GM18519 (cell line): ENCODE measurements around the gene LILRA2.
"Not testable (repeated sequence)": the region's sequence is repeated elsewhere in the genome, so short reads cannot be mapped to it uniquely, and the experiment has no call there.

Experiments
- ATAC-seq: cut with Tn5 transposase; IDR thresholded peaks from one replicate; pipeline ENCODE4 v1.9.1; 2021; ENCODE audit warnings: mild to moderate bottlenecking, moderate library complexity; ENCODE audit not compliant: unreplicated experiment, low FRiP score

Gene LILRA2

DNA sequence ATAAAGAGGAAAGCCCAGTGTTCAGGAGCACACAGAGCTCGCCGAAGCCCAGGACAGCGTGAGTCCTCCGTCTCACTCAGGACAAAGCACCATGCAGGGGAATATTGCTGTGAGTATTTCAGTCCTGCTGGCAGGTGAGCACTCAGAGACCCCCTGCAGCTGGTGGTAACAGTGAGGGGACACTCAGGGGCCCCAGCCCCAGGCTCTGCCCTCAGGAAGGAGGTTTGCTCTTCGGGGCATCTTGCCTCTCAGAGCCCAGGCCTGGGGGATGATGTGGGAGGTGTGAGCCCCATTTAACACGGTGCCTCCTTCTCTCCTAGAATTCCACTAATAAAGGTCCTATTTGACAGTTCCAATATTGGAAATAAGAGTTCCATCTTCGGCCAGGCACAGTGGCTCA lies 34.6 kb downstream of the LILRA2 start:
- ATAC-seq = no peak

DNA sequence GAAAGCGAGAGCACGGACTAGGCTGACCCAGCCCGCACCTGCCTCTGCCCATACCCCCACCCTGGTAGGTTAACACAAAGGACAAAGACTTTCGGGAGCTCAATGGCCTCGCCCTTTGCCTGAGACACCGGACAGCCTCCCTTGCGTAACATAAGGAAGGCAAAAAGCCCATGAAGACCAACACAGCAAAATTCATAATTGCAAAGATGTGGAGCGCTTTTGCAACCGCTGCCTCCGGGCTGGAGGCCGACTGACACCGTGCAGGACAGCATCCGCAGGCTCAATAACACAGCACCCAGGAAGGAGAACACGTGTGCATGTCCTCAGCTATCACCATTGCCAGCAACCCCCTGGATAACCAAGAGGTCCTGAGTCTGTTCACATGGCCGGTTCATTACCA lies 35.2 kb downstream of the LILRA2 start:
- no peak for ATAC-seq

DNA sequence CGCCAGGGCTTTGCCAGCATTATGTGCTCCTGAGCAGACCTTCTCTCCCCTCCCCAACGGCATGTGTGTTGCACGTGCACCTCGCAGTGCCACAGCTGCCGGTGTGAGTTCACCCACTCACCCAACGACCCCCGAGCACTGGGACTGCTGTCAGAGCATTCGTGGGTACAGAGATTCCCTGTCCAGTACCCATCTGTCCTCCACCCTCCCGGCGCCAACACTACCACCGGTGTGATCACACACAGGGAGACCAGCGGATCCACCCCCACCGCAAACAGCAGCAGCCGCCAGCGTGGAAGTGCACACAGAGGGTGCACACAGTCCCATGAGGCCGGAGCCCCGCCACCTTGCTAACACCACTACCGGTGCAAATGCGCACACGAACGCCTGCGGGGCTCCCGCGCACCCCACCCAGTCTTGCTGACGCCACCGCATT lies 35.8 kb downstream of the LILRA2 start:
- ATAC-seq = no peak

DNA sequence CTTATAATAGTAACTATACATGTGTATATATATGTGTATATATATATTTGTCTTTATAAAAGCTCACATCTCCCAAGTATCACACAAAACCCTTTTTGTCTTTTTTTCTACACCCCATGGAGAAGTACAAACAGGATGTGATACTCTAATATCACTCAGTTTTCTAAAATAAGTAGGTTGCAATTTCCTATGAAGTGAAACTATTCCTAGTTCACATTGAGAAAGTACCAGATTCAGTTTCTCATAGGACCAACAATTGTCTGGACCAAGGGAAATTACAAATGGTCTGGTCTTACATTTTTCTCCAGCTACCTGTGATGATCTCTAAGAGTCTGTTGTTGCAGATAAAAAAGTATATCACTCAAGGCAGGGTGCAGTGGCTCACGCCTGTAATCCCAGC lies 38.8 kb downstream of the LILRA2 start:
- no peak for ATAC-seq

DNA sequence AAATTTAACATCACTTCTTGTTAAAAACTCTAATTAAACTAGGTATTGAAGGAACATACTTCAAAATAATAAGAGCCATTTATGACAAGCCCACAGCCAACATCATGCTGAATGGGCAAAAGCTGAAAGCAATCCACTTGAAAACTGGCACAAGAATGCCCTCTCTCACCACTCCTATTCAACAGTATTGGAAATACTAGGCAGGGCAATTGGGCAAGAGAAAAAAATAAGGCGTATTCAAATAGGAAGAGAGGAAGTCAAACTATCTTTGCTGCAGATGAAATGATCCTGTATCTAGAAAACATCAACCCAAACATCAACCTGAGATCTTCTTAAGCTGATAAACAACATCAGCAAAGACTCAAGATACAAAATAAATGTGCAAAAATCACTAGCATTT lies 41.1 kb downstream of the LILRA2 start:
- no peak for ATAC-seq

DNA sequence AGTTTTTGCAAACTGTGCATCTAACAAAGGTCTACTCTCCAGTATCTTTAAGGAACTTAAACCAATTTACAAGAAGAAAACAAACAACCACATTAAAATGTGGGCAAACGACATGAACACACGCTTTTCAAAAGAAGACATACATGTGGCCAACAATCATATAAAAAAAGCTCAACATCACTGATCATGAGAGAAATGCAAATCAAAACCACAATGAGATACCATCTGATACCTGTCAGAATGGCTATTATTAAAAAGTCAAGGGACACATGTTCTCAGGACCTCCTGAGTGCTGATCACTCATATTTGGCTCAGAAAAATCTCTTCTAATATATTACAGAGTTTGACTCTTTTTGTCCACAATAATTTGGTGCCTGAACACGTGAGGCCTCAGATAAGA lies 42.5 kb downstream of the LILRA2 start:
- no peak for ATAC-seq

DNA sequence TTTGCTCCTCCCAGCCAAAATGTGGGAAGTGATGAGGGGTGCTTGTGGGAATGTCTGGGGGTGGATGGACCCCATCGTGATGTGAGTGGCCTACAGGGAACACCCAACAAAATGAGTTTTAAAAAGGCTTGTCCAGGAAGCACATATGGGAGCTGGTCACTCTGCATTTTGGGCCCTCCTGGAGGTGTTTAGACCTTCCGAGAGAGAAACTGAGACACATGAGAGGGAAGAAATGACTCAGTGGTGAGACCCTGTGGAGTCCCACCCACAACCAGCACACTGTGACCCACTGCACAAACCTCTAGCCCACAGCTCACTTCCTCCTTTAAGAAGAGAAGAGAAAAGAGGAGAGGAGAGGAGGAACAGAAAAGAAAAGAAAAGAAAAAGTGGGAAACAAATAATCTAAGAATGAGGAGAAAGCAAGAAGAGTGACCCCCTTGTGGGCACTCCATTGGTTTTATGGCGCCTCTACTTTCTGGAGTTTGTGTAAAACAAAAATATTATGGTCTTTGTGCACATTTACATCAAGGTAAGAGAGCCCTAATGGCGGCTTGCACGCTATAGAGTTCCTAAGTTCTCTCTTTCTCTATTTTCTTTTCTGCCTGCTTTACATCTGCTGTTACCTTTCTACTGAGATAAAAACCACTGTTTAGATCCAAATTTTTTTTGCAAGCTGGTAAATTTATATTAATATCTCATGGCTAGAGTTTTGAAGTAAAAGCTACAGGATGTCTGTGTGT lies 43.4 kb downstream of the LILRA2 start:
- ATAC-seq = peak; percentile 57

DNA sequence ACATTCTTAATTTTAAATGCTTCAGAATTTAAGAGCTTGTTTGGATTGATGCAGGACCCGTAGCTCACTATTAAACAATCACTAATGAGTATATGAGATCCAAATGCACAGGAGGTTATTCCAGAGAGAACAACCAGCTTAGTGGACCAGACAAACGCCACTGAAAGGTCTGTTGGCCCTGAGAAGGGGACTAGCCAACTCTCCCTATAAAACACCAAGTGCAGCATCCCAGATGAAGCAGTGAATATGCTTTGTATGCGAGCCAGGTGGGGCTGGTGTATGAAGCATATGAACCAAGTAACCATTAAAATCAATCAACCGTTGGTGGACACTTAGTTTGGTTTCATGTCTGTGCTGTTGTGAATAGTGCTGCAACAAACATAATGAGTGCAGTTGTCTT lies 46.9 kb downstream of the LILRA2 start:
- no peak for ATAC-seq

DNA sequence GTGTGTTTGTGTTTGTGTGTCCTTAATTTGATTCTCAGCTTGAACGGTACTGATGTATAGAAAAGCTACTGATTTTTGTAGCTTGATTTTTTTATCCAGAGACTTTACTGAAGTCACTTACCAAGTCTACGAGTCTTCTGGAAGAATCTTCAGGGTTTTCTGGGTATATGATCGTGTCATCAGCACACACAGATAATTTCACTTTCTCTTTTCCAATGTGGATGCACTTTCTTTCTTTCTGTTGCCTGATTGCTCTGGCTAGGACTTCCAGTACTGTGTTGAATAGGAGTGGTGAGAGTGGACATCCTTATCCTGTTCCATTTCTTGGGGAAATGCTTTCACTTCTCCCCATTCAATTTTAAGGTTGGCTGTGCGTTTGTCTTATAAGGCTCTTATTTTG lies 48.8 kb downstream of the LILRA2 start:
- ATAC-seq = no peak

DNA sequence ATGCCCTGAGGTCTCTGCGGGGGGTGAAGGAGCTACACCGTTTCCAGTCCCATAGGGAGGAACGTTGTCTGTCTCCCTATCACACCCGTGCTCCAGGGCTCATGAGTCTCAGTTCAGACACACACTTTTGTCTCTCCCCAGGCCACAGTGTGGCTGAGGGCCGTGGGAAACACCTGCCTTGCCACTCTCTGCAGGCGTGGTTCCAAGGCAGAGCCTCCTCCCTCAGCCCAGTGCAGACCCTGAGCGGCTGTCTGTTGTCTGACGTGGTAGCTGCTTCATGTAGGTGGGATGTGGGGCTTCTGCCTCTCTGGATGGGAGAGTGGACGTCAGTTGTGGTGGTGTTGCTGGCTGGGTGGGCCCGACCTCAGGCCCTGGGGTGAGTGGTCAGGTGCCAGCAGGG lies 50.6 kb downstream of the LILRA2 start:
- not testable (repeated sequence) for ATAC-seq

DNA sequence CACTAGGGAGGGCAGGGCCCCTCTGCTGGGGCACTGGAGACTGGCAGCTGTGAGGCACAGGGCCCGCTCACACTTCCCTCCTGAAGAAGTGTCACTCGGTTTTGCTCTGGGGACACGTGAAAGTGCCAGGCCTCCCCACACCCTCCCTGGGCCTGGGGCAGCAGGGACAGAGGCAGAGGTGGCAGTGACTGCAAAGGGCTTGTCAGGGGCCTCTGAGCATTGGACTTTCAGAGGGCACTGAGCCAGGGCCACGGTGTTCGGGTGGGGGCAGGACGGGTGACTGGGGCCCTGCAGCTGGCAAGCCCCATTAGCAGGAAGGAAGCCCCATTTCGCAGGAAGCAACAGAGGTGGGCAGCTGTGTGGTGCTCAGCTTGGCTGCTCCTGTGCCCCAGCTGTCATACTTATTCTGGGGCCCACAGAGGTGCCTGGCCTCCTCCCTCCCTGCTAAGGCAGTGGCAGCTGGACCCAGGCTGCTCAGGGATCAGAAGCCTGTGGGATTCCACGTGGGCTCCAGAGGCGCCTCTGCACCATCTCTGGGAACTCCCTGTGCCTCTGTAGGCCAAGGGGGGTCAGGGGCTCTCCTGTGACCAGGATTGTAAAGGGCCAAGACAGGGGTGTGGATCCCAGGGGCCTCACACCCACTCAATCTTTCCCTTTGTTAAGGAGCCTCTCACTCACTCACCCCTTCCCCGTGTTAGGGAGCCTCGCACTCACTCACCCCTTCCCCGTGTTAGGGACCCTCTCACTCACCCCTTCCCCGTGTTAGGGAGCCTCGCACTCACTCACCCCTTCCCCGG lies 51.5 kb downstream of the LILRA2 start:
- ATAC-seq = not testable (repeated sequence)

DNA sequence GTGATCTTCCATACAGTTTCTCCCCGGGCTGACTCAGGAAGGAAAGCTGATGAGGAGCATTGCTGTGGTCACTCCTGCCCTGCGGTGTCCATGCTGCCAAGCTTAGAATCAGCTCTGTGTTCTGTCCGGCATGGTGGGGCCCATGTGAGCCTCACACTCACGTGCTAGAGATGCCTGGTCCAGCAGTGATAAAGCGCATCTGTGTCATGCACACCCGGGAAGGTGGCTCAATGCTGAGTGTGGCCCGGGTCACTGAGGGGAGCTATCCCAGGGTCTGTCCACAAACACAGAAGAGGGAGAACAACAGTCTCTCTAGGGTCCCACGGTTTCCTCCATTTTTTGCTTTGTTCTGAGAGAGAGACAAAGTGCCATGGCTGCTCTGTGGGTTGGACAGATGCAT lies 53.2 kb downstream of the LILRA2 start:
- no peak for ATAC-seq

DNA sequence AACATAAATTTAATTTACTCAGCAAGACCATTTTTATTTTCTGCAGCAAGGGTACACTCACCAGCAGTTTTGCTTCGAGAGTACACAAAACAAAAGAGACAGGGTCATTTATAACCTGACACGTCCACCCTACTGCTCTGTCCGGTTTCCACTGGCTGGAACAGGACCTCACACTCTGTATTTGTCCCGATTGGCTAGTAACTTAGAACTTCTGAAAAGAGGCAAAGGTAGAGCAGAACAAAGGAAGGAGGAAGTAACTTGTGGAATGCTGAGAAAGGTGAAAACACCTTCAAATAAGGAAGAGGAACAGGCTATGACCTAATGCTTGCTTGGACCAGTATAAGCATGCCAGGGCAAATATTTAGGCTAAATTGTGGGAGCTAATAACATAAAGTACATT lies 54.3 kb downstream of the LILRA2 start:
- ATAC-seq = not testable (repeated sequence)

DNA sequence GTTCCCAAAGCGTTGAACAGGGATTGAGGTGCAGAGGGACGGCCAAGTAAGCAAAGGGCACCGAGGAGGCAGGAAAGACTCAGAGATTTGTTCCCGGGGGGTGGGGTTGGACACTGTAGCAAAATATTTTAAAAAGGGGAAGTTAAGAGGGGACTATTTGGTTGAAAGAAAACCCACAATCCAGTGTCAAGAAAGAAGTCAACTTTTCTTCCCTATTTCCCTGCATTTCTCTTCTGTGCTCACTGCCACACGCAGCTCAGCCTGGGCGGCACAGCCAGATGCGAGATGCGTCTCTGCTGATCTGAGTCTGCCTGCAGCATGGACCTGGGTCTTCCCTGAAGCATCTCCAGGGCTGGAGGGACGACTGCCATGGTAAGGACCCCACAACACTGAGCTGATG lies 56.7 kb downstream of the LILRA2 start, which contains the start of gene LILRB1:
Gene LILRB1 (plus strand): TSS at position 223 of the 400 bp plus-strand sequence. CDS start 590 bp downstream, outside the sequence.
- ATAC-seq = not testable (repeated sequence)

DNA sequence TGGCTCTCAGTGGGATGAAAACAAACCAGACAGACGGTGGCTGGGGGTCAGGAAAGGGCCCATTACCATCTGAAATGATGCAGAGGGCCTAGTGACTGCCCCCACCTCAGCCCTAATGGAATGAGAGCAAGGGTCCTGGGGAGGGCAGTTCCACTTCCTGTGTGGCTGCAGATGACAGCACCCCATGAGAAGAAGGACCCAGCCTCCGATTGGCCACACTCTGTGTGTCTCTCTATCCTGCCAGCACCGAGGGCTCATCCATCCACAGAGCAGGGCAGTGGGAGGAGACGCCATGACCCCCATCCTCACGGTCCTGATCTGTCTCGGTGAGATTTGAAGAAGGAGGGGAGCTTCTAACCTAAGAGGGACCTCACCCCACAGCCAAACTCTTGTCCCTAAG lies 57.2 kb downstream of the LILRA2 start:
- no peak for ATAC-seq

DNA sequence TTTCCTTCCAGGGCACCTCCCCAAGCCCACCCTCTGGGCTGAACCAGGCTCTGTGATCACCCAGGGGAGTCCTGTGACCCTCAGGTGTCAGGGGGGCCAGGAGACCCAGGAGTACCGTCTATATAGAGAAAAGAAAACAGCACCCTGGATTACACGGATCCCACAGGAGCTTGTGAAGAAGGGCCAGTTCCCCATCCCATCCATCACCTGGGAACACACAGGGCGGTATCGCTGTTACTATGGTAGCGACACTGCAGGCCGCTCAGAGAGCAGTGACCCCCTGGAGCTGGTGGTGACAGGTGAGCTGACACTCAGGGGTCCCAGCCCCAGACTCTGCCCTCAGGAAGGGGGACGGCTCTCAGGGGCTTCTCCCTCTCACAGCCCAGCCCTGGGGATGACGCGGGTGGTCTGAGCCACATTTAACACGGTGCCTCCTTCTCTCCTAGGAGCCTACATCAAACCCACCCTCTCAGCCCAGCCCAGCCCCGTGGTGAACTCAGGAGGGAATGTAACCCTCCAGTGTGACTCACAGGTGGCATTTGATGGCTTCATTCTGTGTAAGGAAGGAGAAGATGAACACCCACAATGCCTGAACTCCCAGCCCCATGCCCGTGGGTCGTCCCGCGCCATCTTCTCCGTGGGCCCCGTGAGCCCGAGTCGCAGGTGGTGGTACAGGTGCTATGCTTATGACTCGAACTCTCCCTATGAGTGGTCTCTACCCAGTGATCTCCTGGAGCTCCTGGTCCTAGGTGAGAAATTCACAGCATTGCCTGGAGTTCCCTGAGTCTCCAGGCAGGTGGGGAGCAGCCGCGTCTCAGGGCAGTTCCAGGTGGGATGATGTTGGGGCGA lies 58.1 kb downstream of the LILRA2 start:
- not testable (repeated sequence) for ATAC-seq

DNA sequence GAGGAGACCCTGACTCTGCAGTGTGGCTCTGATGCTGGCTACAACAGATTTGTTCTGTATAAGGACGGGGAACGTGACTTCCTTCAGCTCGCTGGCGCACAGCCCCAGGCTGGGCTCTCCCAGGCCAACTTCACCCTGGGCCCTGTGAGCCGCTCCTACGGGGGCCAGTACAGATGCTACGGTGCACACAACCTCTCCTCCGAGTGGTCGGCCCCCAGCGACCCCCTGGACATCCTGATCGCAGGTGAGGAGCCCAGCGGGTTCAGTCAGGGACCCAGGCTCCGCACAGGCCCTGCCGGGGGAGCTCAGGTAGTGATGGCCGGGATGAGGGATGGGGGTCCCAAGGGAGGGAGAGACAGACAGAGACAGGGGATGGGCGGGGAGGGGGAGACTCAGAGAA lies 58.9 kb downstream of the LILRA2 start:
- ATAC-seq = not testable (repeated sequence)

DNA sequence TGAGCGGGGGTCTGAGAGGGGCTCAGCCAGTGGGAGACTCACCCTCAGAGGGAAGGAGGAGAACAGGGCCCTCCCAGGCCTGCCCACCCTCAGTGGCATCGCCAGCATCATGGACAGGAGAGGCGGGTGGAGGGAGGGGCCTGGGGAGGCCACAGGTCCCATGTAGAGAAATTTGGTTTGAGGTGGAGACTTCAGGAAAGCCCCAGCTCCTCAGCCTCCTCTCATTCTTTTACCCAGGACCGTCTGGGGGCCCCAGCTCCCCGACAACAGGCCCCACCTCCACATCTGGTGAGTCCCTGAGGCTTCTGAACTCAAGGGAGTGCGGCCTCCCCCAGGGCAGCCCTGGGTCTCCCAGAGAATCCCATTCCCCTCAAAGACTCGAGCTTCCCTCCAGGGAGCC lies 59.8 kb downstream of the LILRA2 start:
- ATAC-seq = no peak

DNA sequence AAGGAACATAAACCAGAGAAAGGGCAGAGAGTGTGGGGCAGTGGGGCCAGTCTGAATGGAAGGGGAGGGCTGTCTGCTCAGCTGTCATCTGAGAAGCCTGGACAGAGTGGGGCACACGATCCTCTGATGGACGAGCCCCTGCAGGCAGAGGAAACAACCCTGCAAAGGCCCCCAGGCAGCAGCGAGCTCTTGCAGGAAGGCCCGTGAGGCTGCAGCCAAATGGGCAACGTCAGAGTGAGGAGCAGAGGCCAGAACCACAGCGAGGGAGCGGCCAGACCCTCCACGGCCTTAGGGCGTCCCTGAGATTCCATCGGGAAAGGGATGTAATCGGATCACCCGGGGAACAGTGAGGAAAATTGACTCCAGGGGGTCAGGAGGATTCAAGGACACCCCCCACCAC lies 62.5 kb downstream of the LILRA2 start:
- not testable (repeated sequence) for ATAC-seq

DNA sequence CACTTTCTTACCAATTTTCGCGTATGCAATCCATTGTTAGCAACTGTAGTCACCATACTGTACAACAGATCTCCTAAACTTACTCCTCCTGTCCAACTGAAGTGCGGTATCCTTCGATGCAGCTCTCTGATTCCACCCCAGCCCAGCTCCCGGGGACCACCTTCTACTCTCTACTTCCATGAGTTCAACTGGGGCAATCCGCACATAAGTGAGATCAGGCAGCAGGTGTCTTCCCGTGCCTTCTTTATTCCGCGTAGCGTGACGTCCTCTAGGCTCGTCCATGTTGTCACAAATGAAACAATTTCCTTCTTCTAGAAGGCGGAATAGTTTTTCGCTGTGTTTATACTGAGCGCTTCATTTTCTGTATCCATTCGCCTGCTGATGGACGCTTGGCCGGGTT lies 65.1 kb downstream of the LILRA2 start:
- ATAC-seq = no peak
